GM12878 (cell line): Measurements from ENCODE around the gene CRACDL. TPM values are rescaled to one million over a fixed set of nuclear protein-coding genes. Genes with fewer than 3 reads are reported as not detected.

ENCODE experiments used
- ATAC-seq: fragments of 200-7000 bp; cut with Tn5 transposase; 3 replicates; pipeline ENCODE4 v1.9.1; 2020; ENCODE audit warnings: mild to moderate bottlenecking, moderate library complexity
- BruUV-seq: library from RNA; stranded (reverse); fragments of 400-500 nt; replicated peaks from 2 replicates; lab custom pipeline; 2021; lab: Mats Ljungman, UMichigan
- CTCF ChIA-PET: fragments of 300-600 bp; sonication (Branson Sonifier 250); formaldehyde crosslinking; extraction: SDS; loops from one replicate; lab custom pipeline; 2021; ENCODE audit warnings: inconsistent platforms; lab: Yijun Ruan, JAX
- POLR2A ChIA-PET: fragments of 350-600 bp; formaldehyde crosslinking; extraction: SDS; loops from one replicate; lab custom pipeline; 2021; ENCODE audit warnings: inconsistent platforms; lab: Charles Lee
- RAD21 ChIA-PET: fragments of 300-600 bp; sonication (Branson Sonifier 250); formaldehyde crosslinking; loops from one replicate; lab custom pipeline; 2023; ENCODE audit warnings: antibody characterized with exemption; ENCODE audit not compliant: unreplicated experiment; lab: Charles Lee
- SMC1A ChIA-PET: fragments of 300-600 bp; sonication (Branson Sonifier 250); formaldehyde crosslinking; loops from one replicate; lab custom pipeline; 2023; ENCODE audit not compliant: unreplicated experiment, uncharacterized antibody; lab: Charles Lee
- DNase-seq: peaks from one replicate; pipeline ENCODE4 v3.0.0-alpha.2; 2011; ENCODE audit warnings: low read depth, low spot score
- FAIRE-seq: peaks from 3 replicates; lab custom pipeline; 2011; peaks lifted over from hg19 to GRCh38; lab: Jason Lieb, UNC
- H2AFZ ChIP-seq: 2 replicates; pipeline ENCODE4 v1.6.0; 2011; ENCODE audit warnings: low read depth, low read length, control low read depth; ENCODE audit not compliant: control insufficient read depth
- H3K27ac ChIP-seq: 2 replicates; pipeline ENCODE4 v1.5.1; 2011; ENCODE audit warnings: control low read depth; ENCODE audit not compliant: control insufficient read depth, insufficient read depth
- H3K27me3 ChIP-seq, 2 experiments: replicated peaks in 1 of 2; 2 replicates each; pipeline versions ENCODE4 v1.6.0 to v1.6.1; 2011; ENCODE audit warnings: low read length in 1 of 2; ENCODE audit not compliant: control insufficient read depth in 2 of 2, insufficient read depth in 2 of 2
- H3K36me3 ChIP-seq, 2 experiments: 2 replicates each; pipeline ENCODE4 v1.5.1; 2011; ENCODE audit warnings: low read length in 1 of 2; ENCODE audit not compliant: control insufficient read depth in 2 of 2, insufficient read depth in 2 of 2
- H3K4me1 ChIP-seq: 2 replicates; pipeline ENCODE4 v1.6.1; 2011; ENCODE audit warnings: mild to moderate bottlenecking, low read length, moderate library complexity, mixed read lengths; ENCODE audit not compliant: control insufficient read depth, insufficient read depth
- H3K4me2 ChIP-seq: 2 replicates; pipeline ENCODE4 v1.6.0; 2011; ENCODE audit warnings: control low read depth; ENCODE audit not compliant: control insufficient read depth, insufficient read depth
- H3K4me3 ChIP-seq: fragments of 200-600 bp; sonication (generic); 2 replicates; pipeline ENCODE4 v1.5.1; 2016
- H3K79me2 ChIP-seq: 2 replicates; pipeline ENCODE4 v1.6.0; 2011; ENCODE audit warnings: low read length; ENCODE audit not compliant: control insufficient read depth, insufficient read depth
- H3K9ac ChIP-seq: 2 replicates; pipeline ENCODE4 v1.8.0; 2011; ENCODE audit warnings: low read length, control low read depth, mixed read lengths; ENCODE audit not compliant: control insufficient read depth, insufficient read depth
- H3K9me3 ChIP-seq: replicated peaks from 3 replicates; pipeline ENCODE4 v1.5.1; 2011; ENCODE audit warnings: mild to moderate bottlenecking, low read length; ENCODE audit not compliant: control insufficient read depth, insufficient read depth
- H4K20me1 ChIP-seq: 2 replicates; pipeline ENCODE4 v1.6.0; 2011; ENCODE audit not compliant: control insufficient read depth, insufficient read depth
- CBFB ChIP-seq: IDR thresholded peaks from 2 replicates; pipeline ENCODE4 v1.6.1; 2016; ENCODE audit warnings: antibody characterized with exemption, low read depth
- CBX3 ChIP-seq: fragments of 200-600 bp; sonication (generic); IDR thresholded peaks from 2 replicates; pipeline ENCODE4 v1.6.1; 2016; ENCODE audit warnings: low read depth, borderline replicate concordance
- CHD4 ChIP-seq: fragments of 200-600 bp; sonication (generic); IDR thresholded peaks from 2 replicates; pipeline ENCODE4 v1.6.1; 2016; ENCODE audit warnings: mild to moderate bottlenecking
- EP300 ChIP-seq, 2 experiments: fragments of 150-350 bp in 1 of 2; IDR thresholded peaks; 2 replicates each; pipeline ENCODE4 v1.6.1; 2011 to 2012; ENCODE audit warnings: low read depth in 2 of 2, low read length in 2 of 2, borderline replicate concordance in 1 of 2, improper control_type of control experiment in 1 of 2, inconsistent platforms in 1 of 2; ENCODE audit not compliant: control insufficient read depth in 1 of 2
- HCFC1 ChIP-seq: fragments of 150-350 bp; IDR thresholded peaks from 2 replicates; pipeline ENCODE4 v1.6.1; 2014; ENCODE audit warnings: low read length
- MXI1 ChIP-seq: fragments of 150-350 bp; IDR thresholded peaks from 2 replicates; pipeline ENCODE4 v1.6.1; 2011; ENCODE audit warnings: low read depth, mild to moderate bottlenecking, inconsistent platforms, low read length, improper control_type of control experiment
- MYB ChIP-seq: fragments of 150-350 bp; IDR thresholded peaks from 2 replicates; pipeline ENCODE4 v1.6.1; 2014; ENCODE audit warnings: mild to moderate bottlenecking, low read depth, low read length, borderline replicate concordance
- MYC ChIP-seq: IDR thresholded peaks from 2 replicates; pipeline ENCODE4 v1.6.1; 2011; ENCODE audit warnings: mild to moderate bottlenecking, low read length, moderate library complexity, inconsistent platforms; ENCODE audit not compliant: insufficient read depth, insufficient replicate concordance, insufficient read length, severe bottlenecking
- NFIC ChIP-seq: IDR thresholded peaks from 2 replicates; pipeline ENCODE4 v1.6.1; 2012; ENCODE audit warnings: low read depth, mild to moderate bottlenecking, inconsistent platforms, low read length, moderate library complexity
- NFYA ChIP-seq: IDR thresholded peaks from 2 replicates; pipeline ENCODE4 v1.6.1; 2011; ENCODE audit warnings: low read depth, mild to moderate bottlenecking, low read length, improper control_type of control experiment, borderline replicate concordance
- NR2C1 ChIP-seq: fragments of 450-650 bp; IDR thresholded peaks from 2 replicates; pipeline ENCODE4 v1.6.1; 2017; ENCODE audit warnings: antibody characterized with exemption, mild to moderate bottlenecking, moderate library complexity
- POLR2AphosphoS2 ChIP-seq: IDR thresholded peaks from 2 replicates; pipeline ENCODE4 v1.6.1; 2011; ENCODE audit warnings: low read depth, mild to moderate bottlenecking, low read length, improper control_type of control experiment, moderate library complexity
- ZZZ3 ChIP-seq: IDR thresholded peaks from 2 replicates; pipeline ENCODE4 v1.6.1; 2011; ENCODE audit warnings: low read depth; ENCODE audit not compliant: control insufficient read depth, insufficient read length
- WGBS: methylation state at CpG from one replicate; pipeline ENCODE4 v1.1.6; 2016; ENCODE audit warnings: low lambda C conversion rate; ENCODE audit not compliant: insufficient replicate concordance, insufficient coverage; ENCODE audit errors: missing lambda C conversion rate; 5-methylcytosine and 5-hydroxymethylcytosine counted together
- in situ Hi-C: fragments of 300-500 bp; cut with MboI; formaldehyde crosslinking; loops from 9 replicates; pipeline ENCODE4 v1.14.3; 2018; ENCODE audit warnings: mixed read lengths
- intact Hi-C: fragments of 100-400 bp; cut with micrococcal nuclease; formaldehyde crosslinking; loops from one replicate; pipeline ENCODE4 v1.14.2; 2022; ENCODE audit not compliant: unreplicated experiment
- polyA plus RNA-seq, 11 experiments: library from polyadenylated mRNA; depleted of rRNA in 4 of 11; unstranded in 6 of 11; stranded (reverse) in 5 of 11; fragments of >200 nt; fragmentation: Nextera tagmentation in 4 of 11; fragmentation: Illumina TruSeq in 1 of 11; extraction: Ambion mirVana in 4 of 11; extraction: Trizol in 1 of 11; gene quantifications; 1 replicate in 1 of 11; 2 replicates in 10 of 11; pipeline versions ENCODE4 v1.2.1 to v1.2.3, GENCODE V29; 2011 to 2016; ENCODE audit warnings: inconsistent platforms in 2 of 11, missing spikeins in 2 of 11, low read depth in 1 of 11
- total RNA-seq, 4 experiments: library from RNA; depleted of rRNA in 3 of 4; stranded (reverse); fragments of >200 nt in 3 of 4; fragmentation: Illumina TruSeq in 1 of 4; extraction: Trizol in 1 of 4; gene quantifications; 2 replicates each; pipeline versions ENCODE4 v1.2.1 to v1.2.3, GENCODE V29; 2013 to 2021
- TF ChIP-seq, protein P1 (sequence below): fragments of 450-650 bp; IDR thresholded peaks from 2 replicates; pipeline ENCODE4 v1.6.1; 2016; ENCODE audit warnings: mild to moderate bottlenecking, moderate library complexity, borderline replicate concordance
- TF ChIP-seq, protein P2 (sequence below): fragments of 450-650 bp; formaldehyde crosslinking; IDR thresholded peaks from 2 replicates; pipeline ENCODE4 v1.4.0; 2022; ENCODE audit warnings: mild to moderate bottlenecking, moderate library complexity

The CRACDL gene
- total and polyA plus RNA-seq, 10 of the 15 experiments (the other 5 are each of a cell fraction or from before 2014, with no cell fraction given) = 0.03 to 0.72 (median 0.14) TPM

DNA sequence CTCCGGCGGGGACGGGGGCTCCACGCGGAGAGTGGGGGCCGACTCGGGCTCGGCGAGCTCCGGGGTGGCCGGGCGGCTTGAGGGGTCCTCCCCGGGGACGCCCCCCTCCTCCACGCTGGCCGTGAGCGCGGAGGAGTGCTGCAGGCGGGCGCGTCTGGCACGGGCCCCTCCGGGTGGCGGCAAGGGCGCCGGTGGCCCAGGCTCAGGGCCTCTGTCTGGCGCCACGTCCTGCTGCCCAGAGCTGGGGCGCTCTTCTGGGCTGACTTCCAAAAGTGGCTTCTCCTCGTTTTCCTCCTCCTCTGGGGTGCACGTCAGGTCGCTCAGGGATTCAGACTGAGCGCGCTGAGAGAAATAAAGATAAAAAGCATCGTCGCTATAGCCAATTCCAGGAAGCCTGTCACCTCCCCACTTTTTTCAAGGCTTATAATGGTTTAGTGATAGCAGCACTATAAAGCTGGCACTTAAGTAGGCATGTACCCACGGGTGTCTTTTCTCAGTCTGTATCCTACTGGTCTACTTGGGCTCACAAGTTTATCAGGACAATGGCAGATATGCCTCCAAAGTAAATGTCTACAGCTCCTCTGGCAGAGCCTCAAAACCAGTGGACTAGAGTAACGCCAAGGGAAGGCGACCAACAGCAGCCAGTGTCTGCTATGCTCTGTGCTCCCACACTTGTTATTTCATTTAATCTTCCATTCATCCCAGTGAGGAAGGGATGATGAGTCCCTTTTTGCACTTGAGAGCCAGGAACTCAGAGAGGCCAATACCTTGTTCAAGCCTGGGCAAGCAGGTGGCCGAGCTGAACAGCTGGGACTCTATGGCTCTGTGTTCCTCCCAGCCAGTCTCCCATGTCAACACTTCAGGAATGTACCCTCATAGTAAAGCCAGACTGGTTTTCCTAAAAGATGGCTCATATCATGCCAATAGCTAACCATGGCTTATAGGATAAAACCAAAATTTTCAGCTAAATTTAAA lies 112.5 kb downstream of the CRACDL start:
- no peak overlapping the region for H3K4me2 ChIP-seq
- no TSS peak for BruUV-seq
- no peak for DNase-seq
- TF ChIP-seq MYC (no peak), CBX3 (no peak), NFIC (no peak), CBFB (no peak), HCFC1 (no peak), MXI1 (no peak), NR2C1 (no peak), NFYA (no peak), ZZZ3 (no peak), CHD4 (no peak), POLR2AphosphoS2 (no peak), EP300 (IDR thresholded peaks at IDR 0.05; ENCODE audit: borderline replicate concordance in 1 of 2, control insufficient read depth in 1 of 2, low read depth in 2 of 2, low read length in 2 of 2) (no peak), MYB (no peak)
- TF ChIP-seq, protein P1, sequence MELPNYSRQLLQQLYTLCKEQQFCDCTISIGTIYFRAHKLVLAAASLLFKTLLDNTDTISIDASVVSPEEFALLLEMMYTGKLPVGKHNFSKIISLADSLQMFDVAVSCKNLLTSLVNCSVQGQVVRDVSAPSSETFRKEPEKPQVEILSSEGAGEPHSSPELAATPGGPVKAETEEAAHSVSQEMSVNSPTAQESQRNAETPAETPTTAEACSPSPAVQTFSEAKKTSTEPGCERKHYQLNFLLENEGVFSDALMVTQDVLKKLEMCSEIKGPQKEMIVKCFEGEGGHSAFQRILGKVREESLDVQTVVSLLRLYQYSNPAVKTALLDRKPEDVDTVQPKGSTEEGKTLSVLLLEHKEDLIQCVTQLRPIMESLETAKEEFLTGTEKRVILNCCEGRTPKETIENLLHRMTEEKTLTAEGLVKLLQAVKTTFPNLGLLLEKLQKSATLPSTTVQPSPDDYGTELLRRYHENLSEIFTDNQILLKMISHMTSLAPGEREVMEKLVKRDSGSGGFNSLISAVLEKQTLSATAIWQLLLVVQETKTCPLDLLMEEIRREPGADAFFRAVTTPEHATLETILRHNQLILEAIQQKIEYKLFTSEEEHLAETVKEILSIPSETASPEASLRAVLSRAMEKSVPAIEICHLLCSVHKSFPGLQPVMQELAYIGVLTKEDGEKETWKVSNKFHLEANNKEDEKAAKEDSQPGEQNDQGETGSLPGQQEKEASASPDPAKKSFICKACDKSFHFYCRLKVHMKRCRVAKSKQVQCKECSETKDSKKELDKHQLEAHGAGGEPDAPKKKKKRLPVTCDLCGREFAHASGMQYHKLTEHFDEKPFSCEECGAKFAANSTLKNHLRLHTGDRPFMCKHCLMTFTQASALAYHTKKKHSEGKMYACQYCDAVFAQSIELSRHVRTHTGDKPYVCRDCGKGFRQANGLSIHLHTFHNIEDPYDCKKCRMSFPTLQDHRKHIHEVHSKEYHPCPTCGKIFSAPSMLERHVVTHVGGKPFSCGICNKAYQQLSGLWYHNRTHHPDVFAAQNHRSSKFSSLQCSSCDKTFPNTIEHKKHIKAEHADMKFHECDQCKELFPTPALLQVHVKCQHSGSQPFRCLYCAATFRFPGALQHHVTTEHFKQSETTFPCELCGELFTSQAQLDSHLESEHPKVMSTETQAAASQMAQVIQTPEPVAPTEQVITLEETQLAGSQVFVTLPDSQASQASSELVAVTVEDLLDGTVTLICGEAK = no peak
- TF ChIP-seq, protein P2, sequence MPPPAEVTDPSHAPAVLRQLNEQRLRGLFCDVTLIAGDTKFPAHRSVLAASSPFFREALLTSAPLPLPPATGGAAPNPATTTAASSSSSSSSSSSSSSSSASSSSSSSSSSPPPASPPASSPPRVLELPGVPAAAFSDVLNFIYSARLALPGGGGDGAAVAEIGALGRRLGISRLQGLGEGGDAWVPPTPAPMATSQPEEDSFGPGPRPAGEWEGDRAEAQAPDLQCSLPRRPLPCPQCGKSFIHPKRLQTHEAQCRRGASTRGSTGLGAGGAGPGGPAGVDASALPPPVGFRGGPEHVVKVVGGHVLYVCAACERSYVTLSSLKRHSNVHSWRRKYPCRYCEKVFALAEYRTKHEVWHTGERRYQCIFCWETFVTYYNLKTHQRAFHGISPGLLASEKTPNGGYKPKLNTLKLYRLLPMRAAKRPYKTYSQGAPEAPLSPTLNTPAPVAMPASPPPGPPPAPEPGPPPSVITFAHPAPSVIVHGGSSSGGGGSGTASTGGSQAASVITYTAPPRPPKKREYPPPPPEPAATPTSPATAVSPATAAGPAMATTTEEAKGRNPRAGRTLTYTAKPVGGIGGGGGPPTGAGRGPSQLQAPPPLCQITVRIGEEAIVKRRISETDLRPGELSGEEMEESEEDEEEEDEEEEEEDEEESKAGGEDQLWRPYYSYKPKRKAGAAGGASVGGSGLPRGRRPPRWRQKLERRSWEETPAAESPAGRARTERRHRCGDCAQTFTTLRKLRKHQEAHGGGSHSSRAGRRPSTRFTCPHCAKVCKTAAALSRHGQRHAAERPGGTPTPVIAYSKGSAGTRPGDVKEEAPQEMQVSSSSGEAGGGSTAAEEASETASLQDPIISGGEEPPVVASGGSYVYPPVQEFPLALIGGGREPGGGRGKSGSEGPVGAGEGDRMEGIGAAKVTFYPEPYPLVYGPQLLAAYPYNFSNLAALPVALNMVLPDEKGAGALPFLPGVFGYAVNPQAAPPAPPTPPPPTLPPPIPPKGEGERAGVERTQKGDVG (CRISPR knock-in tag) = no peak
- no peaks in the 10 kb centered on the region for H4K20me1 ChIP-seq
- H3K36me3 ChIP-seq = no peaks in the 10 kb centered on the region
- WGBS = 92% methylated on average over 19 of the region's 40 CpGs
- ChIA-PET CTCF (interaction anchor here (0.6 kb wide), 1 partner anchor 57 kb away, joined by 3 read pairs; no protein-coding TSS in a partner anchor), SMC1A (interaction anchor here (0.6 to 1.4 kb wide), 3 partner anchors 9 to 174 kb away, joined by 3 to 4 read pairs (median 3); no protein-coding TSS in a partner anchor), POLR2A (no interaction called here), RAD21 (no interaction called here)
- FAIRE-seq = no peak
- intact Hi-C loops (no loop called here), in situ Hi-C loops (no loop called here)
- no peak for ATAC-seq
- H3K27ac ChIP-seq = no peak overlapping the region
- H3K9ac ChIP-seq = no peak overlapping the region
- H3K4me1 ChIP-seq = no peaks in the 10 kb centered on the region
- H3K27me3 ChIP-seq = no peaks in the 10 kb centered on the region; a peak in 1 of 4 replicates
- no peak overlapping the region for H2AFZ ChIP-seq
- H3K4me3 ChIP-seq = no peak overlapping the region
- no peaks in the 10 kb centered on the region; the same call in 2 of the 3 replicates for H3K9me3 ChIP-seq
- H3K79me2 ChIP-seq = no peaks in the 10 kb centered on the region
